ENCODE data around the gene ABHD17B. TPM values are rescaled to one million over a fixed set of nuclear protein-coding genes. Genes with fewer than 3 reads are reported as not detected.

ABHD17B gene
- total and polyA plus RNA-seq, 10 of the 15 experiments (the other 5 are each of a cell fraction or from before 2014, with no cell fraction given): 3.5 to 21.4 (median 16.6) TPM

DNA sequence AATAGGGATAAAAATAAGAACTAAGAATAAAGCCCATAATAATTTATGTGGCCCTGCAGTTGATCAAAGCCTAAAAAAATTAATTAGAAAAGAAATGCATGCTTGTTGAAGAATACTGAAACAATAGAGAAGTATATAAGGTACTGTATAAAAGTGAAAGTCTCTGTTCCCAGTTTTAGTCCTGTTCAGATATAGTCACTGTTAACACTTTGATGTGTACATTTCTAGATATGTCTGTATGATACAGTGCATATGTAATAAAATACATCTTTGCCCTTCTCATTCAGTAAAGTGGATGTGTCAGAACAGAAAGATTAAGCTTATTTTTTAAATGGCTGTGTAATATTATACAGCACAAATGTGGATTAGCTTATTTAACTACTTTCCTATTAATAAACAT lies 4.5 kb upstream of the ABHD17B start:
- Histone ChIP-seq H2AFZ (ENCODE audit: control insufficient read depth, low read depth, low read length) (no peak overlapping the region), H3K4me1 (ENCODE audit: control insufficient read depth, insufficient read depth, low read length) (peaks cover 10% of the 10 kb centered on the region), H3K4me3 (no peak overlapping the region), H4K20me1 (ENCODE audit: control insufficient read depth, insufficient read depth) (no peaks in the 10 kb centered on the region), H3K79me2 (ENCODE audit: control insufficient read depth, insufficient read depth, low read length) (peaks cover 73% of the 10 kb centered on the region), H3K27ac (ENCODE audit: control insufficient read depth, insufficient read depth) (no peak overlapping the region), H3K36me3 (ENCODE audit: control insufficient read depth in 2 of 2, insufficient read depth in 2 of 2, low read length in 1 of 2) (peaks cover 0 to 3% of the 10 kb centered on the region in 2 experiments; a peak in 2 of 4 replicates), H3K9ac (ENCODE audit: control insufficient read depth, insufficient read depth, low read length) (no peak overlapping the region), H3K9me3 (replicated peaks; ENCODE audit: control insufficient read depth, insufficient read depth, low read length) (peaks cover 2% of the 10 kb centered on the region; the same call in 1 of the 3 replicates), H3K27me3 (replicated peaks in 1 of 2; ENCODE audit: control insufficient read depth in 2 of 2, insufficient read depth in 2 of 2, low read length in 1 of 2) (no peaks in the 10 kb centered on the region), H3K4me2 (ENCODE audit: control insufficient read depth, insufficient read depth) (peak overlapping the region; percentile 59)
- ATAC-seq (no peak), DNase-seq (ENCODE audit: low read depth, low spot score) (no peak), FAIRE-seq (no peak)
- TF ChIP-seq TCF7 (IDR thresholded peaks at IDR 0.05; ENCODE audit: borderline replicate concordance) (0 out of 2 replicates have a peak, but pooled peaks have one; percentile 11), JUNB (IDR thresholded peaks at IDR 0.05) (peak; percentile 63), SUPT20H (IDR thresholded peaks at IDR 0.05; ENCODE audit: borderline replicate concordance, control insufficient read depth, low read depth, low read length) (no peak), CREM (IDR thresholded peaks at IDR 0.05; ENCODE audit: low read depth) (0 out of 2 replicates have a peak, but pooled peaks have one; percentile 11)
- CTCF ChIA-PET: interaction anchor here (0.6 to 1.7 kb wide), 10 partner anchors 8 to 1192 kb away, joined by 3 to 5 read pairs (median 4); no protein-coding TSS in a partner anchor
- intact Hi-C loops (cut with micrococcal nuclease; ENCODE audit: unreplicated experiment) (no loop called here), in situ Hi-C loops (cut with MboI) (loop anchor here (25.0 kb wide), 2 partner anchors 1503 to 1653 kb away; partner anchors contain the start of genes KLF9 and SMC5)
- POLR2A ChIA-PET: interaction anchor here (0.7 to 1.4 kb wide), 5 partner anchors 9 to 24 kb away, joined by 3 to 4 read pairs (median 4); no protein-coding TSS in a partner anchor
- RAD21 ChIA-PET (ENCODE audit: unreplicated experiment): interaction anchor here (0.7 to 1.5 kb wide), 6 partner anchors 12 to 447 kb away, joined by 3 to 6 read pairs (median 4); no protein-coding TSS in a partner anchor
- SMC1A ChIA-PET (ENCODE audit: uncharacterized antibody, unreplicated experiment): interaction anchor here (0.9 to 8.2 kb wide), 12 partner anchors 9 to 448 kb away, joined by 3 to 77 read pairs (median 4); no protein-coding TSS in a partner anchor
- BruUV-seq (replicated peaks): no TSS peak

DNA sequence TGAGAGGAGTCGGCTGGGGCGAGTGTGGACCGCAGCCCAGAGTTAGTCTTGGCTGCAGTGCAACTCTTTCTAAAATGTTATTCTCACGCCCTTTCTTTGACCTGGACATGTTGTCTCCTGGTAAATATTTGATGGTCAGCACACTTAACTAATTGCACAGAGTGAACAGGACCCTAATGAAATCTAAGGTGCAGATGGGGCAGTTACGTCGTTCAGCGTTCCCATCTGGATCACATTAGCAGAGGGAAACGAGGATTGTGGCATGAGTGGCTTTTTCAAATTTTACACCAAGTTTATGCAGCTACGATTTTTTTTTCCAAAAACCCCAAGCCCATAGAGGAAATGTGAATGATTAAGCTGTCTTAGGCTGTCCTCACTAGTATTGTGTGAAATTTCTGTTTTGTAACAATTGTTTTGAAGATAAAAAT lies 929 bp upstream of the ABHD17B start:
- Histone ChIP-seq H3K9ac (ENCODE audit: control insufficient read depth, insufficient read depth, low read length) (peak overlapping the region; percentile 82), H3K27me3 (replicated peaks in 1 of 2; ENCODE audit: control insufficient read depth in 2 of 2, insufficient read depth in 2 of 2, low read length in 1 of 2) (no peaks in the 10 kb centered on the region), H3K36me3 (ENCODE audit: control insufficient read depth in 2 of 2, insufficient read depth in 2 of 2, low read length in 1 of 2) (no peaks in the 10 kb centered on the region), H3K27ac (ENCODE audit: control insufficient read depth, insufficient read depth) (peak overlapping the region; percentile 79), H4K20me1 (ENCODE audit: control insufficient read depth, insufficient read depth) (no peaks in the 10 kb centered on the region), H3K4me1 (ENCODE audit: control insufficient read depth, insufficient read depth, low read length) (peaks cover 4% of the 10 kb centered on the region), H2AFZ (ENCODE audit: control insufficient read depth, low read depth, low read length) (peak overlapping the region; percentile 83), H3K4me3 (peak overlapping the region; percentile 89), H3K9me3 (replicated peaks; ENCODE audit: control insufficient read depth, insufficient read depth, low read length) (no peaks in the 10 kb centered on the region), H3K4me2 (ENCODE audit: control insufficient read depth, insufficient read depth) (peak overlapping the region; percentile 61), H3K79me2 (ENCODE audit: control insufficient read depth, insufficient read depth, low read length) (peaks cover 90% of the 10 kb centered on the region)
- intact Hi-C loops (cut with micrococcal nuclease; ENCODE audit: unreplicated experiment) (loop anchor here (5.0 kb wide), 2 partner anchors 90 to 280 kb away; no protein-coding TSS in a partner anchor), in situ Hi-C loops (cut with MboI) (loop anchor here (25.0 kb wide), 2 partner anchors 1500 to 1650 kb away; partner anchors contain the start of genes KLF9 and SMC5)
- TSS peak; percentile 75 for BruUV-seq (replicated peaks)
- FAIRE-seq (no peak), ATAC-seq (no peak), DNase-seq (ENCODE audit: low read depth, low spot score) (no peak)
- ChIA-PET POLR2A (interaction anchor here (1.2 to 1.9 kb wide), 5 partner anchors 10 to 119 kb away, joined by 3 to 8 read pairs (median 5); no protein-coding TSS in a partner anchor), RAD21 (ENCODE audit: unreplicated experiment) (interaction anchor here (1.1 to 3.9 kb wide), 3 partner anchors 15 to 93 kb away, joined by 3 to 22 read pairs (median 4); no protein-coding TSS in a partner anchor), CTCF (interaction anchor here (0.6 to 1.5 kb wide), 6 partner anchors 9 to 898 kb away, joined by 3 to 8 read pairs (median 4); no protein-coding TSS in a partner anchor), SMC1A (ENCODE audit: uncharacterized antibody, unreplicated experiment) (interaction anchor here (0.7 to 8.2 kb wide), 6 partner anchors 16 to 65 kb away, joined by 4 to 77 read pairs (median 8); no protein-coding TSS in a partner anchor)
- WGBS (ENCODE audit: insufficient coverage, insufficient replicate concordance, low lambda C conversion rate, missing lambda C conversion rate): 1% methylated on average over 9 of the region's 9 CpGs
- TF ChIP-seq WRNIP1 (IDR thresholded peaks at IDR 0.05; ENCODE audit: borderline replicate concordance, low read depth, low read length): no peak
- no peak for TF ChIP-seq ZZZ3 (IDR thresholded peaks at IDR 0.05; ENCODE audit: control insufficient read depth, insufficient read length, low read depth)
- TF ChIP-seq IKZF2 (IDR thresholded peaks at IDR 0.05): no peak
- TF ChIP-seq ATF3 (IDR thresholded peaks at IDR 0.05; ENCODE audit: borderline replicate concordance, extremely low read depth, low read depth, low read length): no peak
- no peak for TF ChIP-seq NR2C2 (IDR thresholded peaks at IDR 0.05; ENCODE audit: borderline replicate concordance, control insufficient read depth, insufficient read length, low read depth)
- TF ChIP-seq ETV6 (conservative IDR thresholded peaks at IDR 0.05 in 1 of 2, IDR thresholded peaks at IDR 0.05 in 1 of 2; ENCODE audit: borderline replicate concordance in 1 of 2, low read depth in 1 of 2): 0 out of 4 replicates have a peak, but pooled peaks of 1 of the 2 experiments have one; percentile 7
- TF ChIP-seq FOXM1 (IDR thresholded peaks at IDR 0.05; ENCODE audit: low read depth, low read length): no peak
- no peak for TF ChIP-seq POLR2A (IDR thresholded peaks at IDR 0.05; ENCODE audit: low read depth, low read length)
- TF ChIP-seq SKIL (IDR thresholded peaks at IDR 0.05; ENCODE audit: low read depth, poor library complexity, severe bottlenecking): no peak
- TF ChIP-seq NFXL1 (IDR thresholded peaks at IDR 0.05; ENCODE audit: borderline replicate concordance): no peak
